Ascending aorta (tissue), 2 donors: ENCODE data around the gene MST1. TPM values are rescaled to one million over a fixed set of nuclear protein-coding genes. Genes with fewer than 3 reads are reported as not detected.

Experiments
- DNase-seq, 2 donors: peaks; one replicate each; pipeline ENCODE4 v3.0.0-alpha.2; 2019; ENCODE audit warnings: low spot score in 2 of 2
- H3K27ac ChIP-seq, 2 donors: fragments of 200-600 bp; sonication (generic); one replicate each; pipeline ENCODE4 v1.5.1; 2016 to 2017; ENCODE audit warnings: mild to moderate bottlenecking in 1 of 2
- H3K27me3 ChIP-seq: fragments of 200-600 bp; sonication (generic); one replicate; pipeline ENCODE4 v1.5.1; 2017
- H3K36me3 ChIP-seq, 2 donors: fragments of 200-600 bp; sonication (generic); one replicate each; pipeline ENCODE4 v1.5.1; 2016
- H3K4me1 ChIP-seq, 2 donors: fragments of 200-600 bp; sonication (generic); one replicate each; pipeline ENCODE4 v1.5.1; 2016 to 2017; ENCODE audit warnings: mild to moderate bottlenecking in 1 of 2
- H3K4me3 ChIP-seq, 2 donors: fragments of 200-600 bp; sonication (generic); one replicate each; pipeline ENCODE4 v1.5.1; 2016 to 2017; ENCODE audit warnings: mild to moderate bottlenecking in 1 of 2
- H3K9me3 ChIP-seq, 2 donors: fragments of 200-600 bp; sonication (generic); one replicate each; pipeline ENCODE4 v1.5.1; 2016
- CTCF ChIP-seq, 3 experiments: fragments of 200-600 bp in 2 of 3; fragments of 450-650 bp in 1 of 3; sonication (generic) in 2 of 3; IDR thresholded peaks; one replicate each; pipeline ENCODE4 v1.5.1; 2016 to 2019; ENCODE audit warnings: antibody characterized with exemption in 3 of 3, mild to moderate bottlenecking in 1 of 3, moderate library complexity in 1 of 3
- intact Hi-C: fragments of 100-400 bp; cut with DNase I; formaldehyde crosslinking; loops from one replicate; pipeline ENCODE4 v1.15.1; 2023
- total RNA-seq: library from RNA; depleted of rRNA; stranded (reverse); fragments of >200 nt; gene quantifications from one replicate; pipeline ENCODE4 v1.1.0, GENCODE V29; 2016

The MST1 gene
- total RNA-seq, 1 donor from 2014 or later: 12.6 TPM

- no peaks in the 10 kb centered on the region for H3K27me3 ChIP-seq
- H3K36me3 ChIP-seq: peaks cover 51 to 55% of the 10 kb centered on the region in 2 donors
- no peak for TF ChIP-seq CTCF (IDR thresholded peaks at IDR 0.05)
- no peak for DNase-seq
- no peak overlapping the region for H3K4me3 ChIP-seq
- peaks cover 0 to 6% of the 10 kb centered on the region in 2 donors for H3K4me1 ChIP-seq
- no peaks in the 10 kb centered on the region for H3K9me3 ChIP-seq
- intact Hi-C loops: no loop called here
- H3K27ac ChIP-seq: no peak overlapping the region
Measured at GRCh38 chr3:49683162-49683561, 6.1 kb downstream of the MST1 start.

DNA sequence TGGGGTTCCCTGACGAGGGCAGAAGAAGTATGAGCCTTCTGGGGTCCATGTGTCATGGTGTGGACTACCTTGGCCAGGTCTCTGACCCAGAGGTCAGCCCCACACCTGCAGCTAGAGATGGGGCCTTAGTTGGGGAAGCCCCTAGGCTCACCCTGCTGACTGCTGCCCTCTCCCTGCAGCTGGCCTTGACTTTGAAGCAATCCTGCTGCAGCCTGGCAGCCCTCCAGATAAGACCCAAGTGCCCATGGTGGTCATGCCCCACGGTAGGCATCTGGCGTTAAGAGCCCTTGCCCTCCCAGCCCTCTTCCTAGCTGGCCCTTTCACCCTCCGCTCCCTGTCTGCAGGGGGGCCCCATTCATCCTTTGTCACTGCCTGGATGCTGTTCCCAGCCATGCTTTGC, 7.7 kb downstream of the MST1 start:
- H3K27me3 ChIP-seq: no peaks in the 10 kb centered on the region
- DNase-seq: no peak
- no peak overlapping the region for H3K27ac ChIP-seq
- intact Hi-C loops: no loop called here
- no peaks in the 10 kb centered on the region for H3K9me3 ChIP-seq
- no peak overlapping the region for H3K4me3 ChIP-seq
- peaks cover 0 to 3% of the 10 kb centered on the region in 2 donors for H3K4me1 ChIP-seq
- TF ChIP-seq CTCF (IDR thresholded peaks at IDR 0.05): no peak
- H3K36me3 ChIP-seq: peaks cover 65 to 72% of the 10 kb centered on the region in 2 donors

DNA sequence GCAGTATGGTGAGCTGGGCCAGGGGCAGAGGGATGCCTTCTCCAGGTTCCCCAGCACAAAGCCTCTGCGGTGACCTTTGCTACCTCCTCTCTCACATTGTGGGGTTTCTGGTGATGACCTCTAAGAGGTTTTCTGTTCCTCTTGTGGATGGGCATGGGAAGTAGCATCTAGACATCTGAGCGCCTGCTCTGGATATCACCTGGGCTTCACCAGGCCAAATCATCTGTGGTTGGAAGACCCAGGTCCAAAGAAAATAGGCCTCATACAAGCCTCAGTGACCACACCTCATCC, 8.1 kb downstream of the MST1 start:
- intact Hi-C loops: no loop called here
- no peaks in the 10 kb centered on the region for H3K9me3 ChIP-seq
- no peak for TF ChIP-seq CTCF (IDR thresholded peaks at IDR 0.05)
- DNase-seq: no peak
- H3K27me3 ChIP-seq: no peaks in the 10 kb centered on the region
- H3K4me1 ChIP-seq: peaks cover 0 to under 1% of the 10 kb centered on the region in 2 donors
- no peak overlapping the region for H3K4me3 ChIP-seq
- H3K36me3 ChIP-seq: peaks cover 68 to 75% of the 10 kb centered on the region in 2 donors
- no peak overlapping the region for H3K27ac ChIP-seq

GRCh38 chr3:49680493-49681231, 8.6 kb downstream of the MST1 start:
- intact Hi-C loops: no loop called here
- no peak for DNase-seq
- Histone ChIP-seq H3K9me3 (no peaks in the 10 kb centered on the region), H3K36me3 (peaks cover 72 to 80% of the 10 kb centered on the region in 2 donors), H3K4me1 (peaks cover 0 to under 1% of the 10 kb centered on the region in 2 donors), H3K27ac (no peak overlapping the region), H3K27me3 (no peaks in the 10 kb centered on the region), H3K4me3 (no peak overlapping the region)
- no peak for TF ChIP-seq CTCF (IDR thresholded peaks at IDR 0.05)

DNA sequence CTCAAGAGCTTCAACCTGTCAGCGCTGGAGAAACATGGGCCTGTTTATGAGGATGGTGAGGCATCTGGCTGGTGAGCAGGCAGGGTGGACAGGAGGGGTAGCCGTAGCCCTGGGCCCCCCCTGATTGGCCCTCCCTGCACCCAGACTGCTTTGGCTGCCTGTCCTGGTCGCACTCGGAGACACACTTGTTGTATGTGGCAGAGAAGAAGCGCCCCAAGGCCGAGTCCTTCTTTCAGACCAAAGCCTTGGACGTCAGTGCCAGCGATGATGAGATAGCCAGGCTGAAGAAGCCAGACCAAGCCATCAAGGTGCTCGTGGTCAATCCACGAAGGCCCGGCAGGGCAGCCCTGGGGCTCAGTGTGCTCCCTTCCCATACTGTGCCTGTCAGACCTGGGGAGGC, 13.4 kb downstream of the MST1 start:
- no peaks in the 10 kb centered on the region for H3K27me3 ChIP-seq

More for the DNA sequence above, 13.4 kb downstream of the MST1 start:
- H3K36me3 ChIP-seq: peaks cover 46 to 55% of the 10 kb centered on the region in 2 donors
- H3K4me1 ChIP-seq: peaks cover 0 to 17% of the 10 kb centered on the region in 2 donors
- no peak for TF ChIP-seq CTCF (IDR thresholded peaks at IDR 0.05)
- H3K27ac ChIP-seq: no peak overlapping the region
- no peak overlapping the region for H3K4me3 ChIP-seq
- no peak for DNase-seq
- no peaks in the 10 kb centered on the region for H3K9me3 ChIP-seq
- intact Hi-C loops: no loop called here
